HEK293 (cell line): ENCODE data around the gene CPSF2.

Source experiments
- CTCF ChIP-seq: fragments of 450-650 bp; formaldehyde crosslinking; IDR thresholded peaks from 2 replicates; pipeline ENCODE4 v1.5.1; 2016; ENCODE audit warnings: missing biosample characterization, missing genetic modification characterization
- RBAK ChIP-seq: fragments of 450-650 bp; formaldehyde crosslinking; IDR thresholded peaks from 2 replicates; pipeline ENCODE4 v1.5.1; 2016; ENCODE audit warnings: missing biosample characterization, missing genetic modification characterization
- ZNF398 ChIP-seq: fragments of 450-650 bp; formaldehyde crosslinking; IDR thresholded peaks from 2 replicates; pipeline ENCODE4 v1.5.1; 2017; ENCODE audit warnings: missing biosample characterization, missing genetic modification characterization
- ZNF670 ChIP-seq: fragments of 450-650 bp; formaldehyde crosslinking; IDR thresholded peaks from 2 replicates; pipeline ENCODE4 v1.5.1; 2016; ENCODE audit warnings: missing biosample characterization, missing genetic modification characterization, low read depth

GRCh38 chr14:92203116-92203515 lies 81.3 kb downstream of the CPSF2 start:
- TF ChIP-seq RBAK (tag by site-specific recombination) = no peak
- no peak for TF ChIP-seq CTCF (tag by site-specific recombination)
- TF ChIP-seq ZNF670 (tag by site-specific recombination) = no peak
- TF ChIP-seq ZNF398 (tag by site-specific recombination) = no peak
